GM12865 (cell line): ENCODE measurements around the gene CYB5A.
A peak's percentile ranks its signal among the peaks of the same experiment; 100 is the strongest.

ENCODE experiments used
- DNase-seq: peaks from one replicate; pipeline ENCODE4 v3.0.0; 2010; ENCODE audit warnings: low read depth
- H3K4me3 ChIP-seq: 2 replicates; pipeline ENCODE4 v1.5.1; 2011; ENCODE audit warnings: mild to moderate bottlenecking, low read depth, low read length, control low read depth
- TF ChIP-seq, protein P1 (sequence below): IDR thresholded peaks from 2 replicates; pipeline ENCODE4 v1.5.1; 2011; ENCODE audit warnings: low read length, control low read depth, low read depth, inconsistent platforms; ENCODE audit not compliant: insufficient read depth; ENCODE audit errors: missing control alignments

Gene CYB5A, protein sequence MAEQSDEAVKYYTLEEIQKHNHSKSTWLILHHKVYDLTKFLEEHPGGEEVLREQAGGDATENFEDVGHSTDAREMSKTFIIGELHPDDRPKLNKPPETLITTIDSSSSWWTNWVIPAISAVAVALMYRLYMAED

DNA sequence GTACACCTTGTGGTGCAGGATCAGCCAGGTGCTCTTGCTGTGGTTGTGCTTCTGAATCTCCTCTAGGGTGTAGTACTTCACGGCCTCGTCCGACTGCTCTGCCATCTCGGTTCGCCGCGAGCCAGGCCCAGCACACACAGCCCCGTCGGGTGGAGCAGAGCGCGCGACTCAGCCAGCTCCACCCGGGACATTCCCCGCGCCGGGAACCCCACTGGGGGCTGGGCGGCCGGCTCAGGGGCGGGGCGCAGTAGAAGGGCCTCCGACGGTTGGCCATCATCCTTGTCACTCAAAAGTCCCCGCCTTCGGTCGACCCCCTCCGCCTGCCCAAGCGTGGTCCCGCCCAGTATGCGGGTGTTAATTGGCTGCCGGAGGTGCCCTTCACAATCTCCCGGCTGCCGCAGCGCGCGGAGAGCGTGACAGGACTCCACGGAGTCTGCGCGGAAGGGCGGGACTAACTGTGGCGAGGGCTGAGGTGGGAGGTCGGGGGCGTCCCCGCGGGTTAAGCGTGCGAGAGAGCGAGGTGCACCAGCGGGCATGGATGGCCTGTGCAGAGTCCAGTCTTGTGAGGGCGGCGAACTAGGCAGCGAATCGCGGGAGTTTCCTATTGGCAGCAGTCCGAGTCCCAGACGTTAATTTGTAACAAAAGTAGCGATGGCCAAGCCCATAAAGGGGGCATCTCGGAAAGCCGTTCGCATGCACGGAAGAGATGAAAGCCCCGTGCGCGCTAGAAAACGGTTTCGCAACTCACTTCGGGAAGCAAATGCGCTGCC lies at the start of gene CYB5A:
Gene CYB5A (minus strand): TSS at position 193 of the 770 bp plus-strand sequence. CDS start 88 bp downstream, at position 105.
- peak within 1 kb of the TSS; percentile 75 for H3K4me3 ChIP-seq
- peak; percentile 98 for DNase-seq
- TF ChIP-seq, protein P1, sequence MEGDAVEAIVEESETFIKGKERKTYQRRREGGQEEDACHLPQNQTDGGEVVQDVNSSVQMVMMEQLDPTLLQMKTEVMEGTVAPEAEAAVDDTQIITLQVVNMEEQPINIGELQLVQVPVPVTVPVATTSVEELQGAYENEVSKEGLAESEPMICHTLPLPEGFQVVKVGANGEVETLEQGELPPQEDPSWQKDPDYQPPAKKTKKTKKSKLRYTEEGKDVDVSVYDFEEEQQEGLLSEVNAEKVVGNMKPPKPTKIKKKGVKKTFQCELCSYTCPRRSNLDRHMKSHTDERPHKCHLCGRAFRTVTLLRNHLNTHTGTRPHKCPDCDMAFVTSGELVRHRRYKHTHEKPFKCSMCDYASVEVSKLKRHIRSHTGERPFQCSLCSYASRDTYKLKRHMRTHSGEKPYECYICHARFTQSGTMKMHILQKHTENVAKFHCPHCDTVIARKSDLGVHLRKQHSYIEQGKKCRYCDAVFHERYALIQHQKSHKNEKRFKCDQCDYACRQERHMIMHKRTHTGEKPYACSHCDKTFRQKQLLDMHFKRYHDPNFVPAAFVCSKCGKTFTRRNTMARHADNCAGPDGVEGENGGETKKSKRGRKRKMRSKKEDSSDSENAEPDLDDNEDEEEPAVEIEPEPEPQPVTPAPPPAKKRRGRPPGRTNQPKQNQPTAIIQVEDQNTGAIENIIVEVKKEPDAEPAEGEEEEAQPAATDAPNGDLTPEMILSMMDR = no peak

DNA sequence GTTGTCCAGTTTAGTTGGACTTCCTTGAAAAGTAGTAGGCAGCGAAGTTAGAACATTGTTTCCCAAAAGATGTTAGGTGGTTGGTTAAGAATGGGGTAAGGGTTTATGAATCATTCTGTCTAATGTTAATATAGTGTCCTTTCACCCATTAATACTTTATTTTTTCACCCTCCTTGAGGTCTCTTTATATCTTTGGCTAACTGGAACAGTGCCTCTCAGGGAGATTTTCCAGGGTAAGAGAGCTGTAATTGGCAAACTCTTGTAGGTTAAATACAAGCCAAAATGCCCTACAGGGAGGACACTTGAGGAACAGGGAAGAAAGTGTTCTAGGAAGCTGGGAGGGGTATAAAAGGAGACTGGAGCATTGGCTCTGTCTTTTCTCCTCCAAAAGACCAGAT lies 46.1 kb upstream of the CYB5A start:
- DNase-seq = no peak
- H3K4me3 ChIP-seq = no peak overlapping the region
- TF ChIP-seq, protein P1 = no peak

DNA sequence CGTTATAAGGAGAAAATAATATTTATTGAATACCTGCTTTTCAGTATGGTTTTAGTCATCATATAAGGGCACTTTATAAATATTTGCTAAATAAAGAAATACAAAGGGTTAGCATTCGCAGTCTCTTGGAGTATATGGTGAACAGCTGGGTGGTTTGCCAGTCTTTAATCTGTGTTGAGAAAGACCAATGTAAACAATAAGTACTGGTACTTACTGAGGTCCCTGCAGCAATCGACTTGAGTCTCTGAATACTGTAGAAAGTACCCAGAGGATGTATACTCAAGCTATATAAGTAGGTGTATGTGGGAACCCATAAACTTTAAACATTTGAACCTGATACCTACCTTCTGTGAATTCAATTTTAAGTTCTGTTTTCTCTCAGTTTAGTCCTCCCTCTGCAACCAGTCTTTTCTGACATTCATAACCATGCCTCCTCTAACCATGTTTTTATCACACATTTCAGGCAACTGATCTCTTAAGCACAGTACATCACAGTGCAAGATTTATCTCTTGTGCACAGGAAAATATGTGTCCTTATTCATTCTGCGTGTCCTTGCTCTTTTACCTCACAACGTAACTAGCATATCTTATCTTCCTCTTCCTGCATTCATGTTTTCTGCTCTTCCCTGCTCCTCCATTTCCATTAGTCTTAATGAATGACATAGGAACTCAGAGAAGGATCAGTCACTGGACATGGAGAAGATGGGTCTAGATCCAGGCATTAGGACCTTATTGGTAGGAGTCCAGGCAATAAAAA lies 45.6 kb upstream of the CYB5A start:
- H3K4me3 ChIP-seq = no peak overlapping the region
- TF ChIP-seq, protein P1 = no peak
- DNase-seq = no peak

DNA sequence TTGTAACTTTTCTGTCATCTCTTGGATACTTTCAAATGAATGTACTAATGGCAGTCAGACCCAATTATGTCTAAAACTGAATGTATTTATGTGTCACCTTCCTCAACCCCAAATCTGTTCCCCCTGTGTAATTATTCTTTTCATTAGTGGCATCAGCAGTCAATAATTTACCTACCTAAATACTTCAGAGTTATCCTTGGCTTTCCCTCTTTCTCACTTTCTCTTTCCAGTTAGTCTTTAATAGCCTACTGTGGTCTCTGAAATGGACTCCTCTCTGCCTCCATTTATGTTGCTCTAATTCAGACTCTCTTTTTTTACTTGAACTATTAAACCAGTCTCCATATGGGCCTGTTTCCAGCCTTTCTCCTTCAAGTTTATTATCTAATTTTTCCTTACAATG lies 44.9 kb upstream of the CYB5A start:
- TF ChIP-seq, protein P1 = no peak
- DNase-seq = no peak
- no peak overlapping the region for H3K4me3 ChIP-seq

DNA sequence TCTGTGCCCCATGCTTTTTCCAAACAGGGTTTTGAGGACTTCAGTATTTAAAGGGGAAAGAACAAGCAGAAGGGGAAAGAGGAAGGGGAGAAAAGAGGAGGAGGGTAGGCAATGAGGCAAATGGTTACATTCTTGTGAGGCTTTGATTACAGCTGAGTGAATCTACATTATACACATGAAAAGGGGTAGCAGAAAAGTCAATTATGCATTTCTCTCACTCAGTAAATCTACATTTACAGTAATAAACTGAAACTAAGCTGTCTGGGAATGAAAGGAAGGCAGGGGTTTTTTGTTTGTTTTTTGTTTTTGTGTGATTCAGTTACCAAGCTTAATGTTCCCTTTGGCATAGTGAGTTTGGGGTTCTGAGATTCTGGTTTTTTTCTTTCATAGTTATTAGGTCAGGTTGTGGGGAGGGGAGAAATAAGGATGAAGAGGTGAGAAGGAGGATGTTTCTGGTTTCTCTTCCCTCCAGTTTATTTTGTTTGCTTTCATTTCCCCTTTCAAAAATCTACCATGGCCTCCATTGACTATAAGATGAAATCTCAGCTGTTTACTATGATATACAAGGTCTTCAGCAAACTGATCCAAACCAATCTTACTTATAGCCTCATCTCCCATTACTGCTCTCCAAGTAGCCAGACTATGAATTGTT lies 42.6 kb upstream of the CYB5A start:
- TF ChIP-seq, protein P1 = no peak
- H3K4me3 ChIP-seq = no peak overlapping the region
- peak; percentile 6 for DNase-seq

DNA sequence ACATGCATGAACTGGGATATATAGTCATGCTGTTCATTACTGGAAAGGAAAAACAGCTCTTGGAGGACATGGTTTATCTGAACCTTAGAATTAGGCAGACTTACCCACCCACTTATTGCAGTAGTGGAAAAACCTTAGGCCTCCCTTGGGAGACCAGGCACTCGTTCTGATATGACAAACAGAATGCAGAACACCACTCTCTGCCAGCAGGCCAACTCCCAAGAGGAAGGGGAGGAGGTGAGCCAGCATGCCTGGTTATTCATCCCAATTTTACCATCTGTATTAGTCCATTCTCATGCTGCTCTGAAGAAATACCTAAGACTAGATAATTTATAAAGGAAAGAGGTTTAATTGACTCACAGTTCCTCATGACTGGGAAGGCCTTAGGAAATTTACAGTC lies 41.3 kb upstream of the CYB5A start:
- H3K4me3 ChIP-seq = no peak overlapping the region
- DNase-seq = no peak
- TF ChIP-seq, protein P1 = no peak
